ENCODE data around the gene FAF1.

The FAF1 gene

GRCh38 chr1:50901872-50902271, 58.2 kb downstream of the FAF1 start:
- TF ChIP-seq, protein P1, sequence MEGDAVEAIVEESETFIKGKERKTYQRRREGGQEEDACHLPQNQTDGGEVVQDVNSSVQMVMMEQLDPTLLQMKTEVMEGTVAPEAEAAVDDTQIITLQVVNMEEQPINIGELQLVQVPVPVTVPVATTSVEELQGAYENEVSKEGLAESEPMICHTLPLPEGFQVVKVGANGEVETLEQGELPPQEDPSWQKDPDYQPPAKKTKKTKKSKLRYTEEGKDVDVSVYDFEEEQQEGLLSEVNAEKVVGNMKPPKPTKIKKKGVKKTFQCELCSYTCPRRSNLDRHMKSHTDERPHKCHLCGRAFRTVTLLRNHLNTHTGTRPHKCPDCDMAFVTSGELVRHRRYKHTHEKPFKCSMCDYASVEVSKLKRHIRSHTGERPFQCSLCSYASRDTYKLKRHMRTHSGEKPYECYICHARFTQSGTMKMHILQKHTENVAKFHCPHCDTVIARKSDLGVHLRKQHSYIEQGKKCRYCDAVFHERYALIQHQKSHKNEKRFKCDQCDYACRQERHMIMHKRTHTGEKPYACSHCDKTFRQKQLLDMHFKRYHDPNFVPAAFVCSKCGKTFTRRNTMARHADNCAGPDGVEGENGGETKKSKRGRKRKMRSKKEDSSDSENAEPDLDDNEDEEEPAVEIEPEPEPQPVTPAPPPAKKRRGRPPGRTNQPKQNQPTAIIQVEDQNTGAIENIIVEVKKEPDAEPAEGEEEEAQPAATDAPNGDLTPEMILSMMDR (IDR thresholded peaks at IDR 0.05): no peak

DNA sequence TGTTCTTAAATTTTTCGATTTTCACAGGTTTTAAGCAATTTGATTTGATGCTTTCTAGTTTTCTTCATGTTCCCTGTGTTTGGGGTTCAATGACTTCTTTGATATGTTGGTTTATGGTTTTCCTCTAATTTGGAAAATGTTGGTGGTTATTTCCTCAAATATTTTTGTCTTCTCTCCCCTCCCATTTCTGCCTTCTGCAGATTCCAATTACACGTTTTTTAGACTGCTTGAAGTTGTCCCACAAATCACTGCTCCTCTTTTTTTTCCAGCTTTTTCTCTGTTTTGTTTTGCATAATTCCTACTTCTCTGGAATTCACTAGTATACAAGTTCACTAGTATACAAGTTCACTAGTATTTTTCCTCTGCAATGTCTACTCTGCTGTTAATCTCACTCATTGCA, 61.3 kb downstream of the FAF1 start:
- TF ChIP-seq, protein P1 (IDR thresholded peaks at IDR 0.05): no peak

- TF ChIP-seq, protein P1 (IDR thresholded peaks at IDR 0.05): no peak
Measured at GRCh38 chr1:50894340-50894739, 65.7 kb downstream of the FAF1 start.

DNA sequence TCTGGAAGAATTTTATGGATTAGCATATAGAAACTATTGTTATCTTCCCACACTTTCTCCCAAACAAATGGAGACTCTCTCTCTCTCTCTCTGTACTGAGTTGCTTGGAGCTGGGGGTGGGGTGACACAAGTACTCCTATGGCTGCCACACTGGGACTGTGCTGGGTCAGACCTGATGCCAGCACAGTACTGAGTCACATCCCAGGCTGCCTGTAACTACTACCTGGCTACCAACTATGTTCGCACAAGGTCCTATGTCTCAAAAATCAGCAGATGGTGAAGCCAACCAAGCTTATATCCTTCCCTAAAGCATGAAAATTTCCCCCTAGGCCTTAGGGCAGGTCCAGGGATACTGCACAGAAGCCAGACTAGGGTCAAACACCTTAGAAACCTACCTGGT, 66.6 kb downstream of the FAF1 start:
- TF ChIP-seq, protein P1 (IDR thresholded peaks at IDR 0.05): no peak

GRCh38 chr1:50880373-50880772, 79.7 kb downstream of the FAF1 start:
- TF ChIP-seq, protein P1 (IDR thresholded peaks at IDR 0.05): no peak

DNA sequence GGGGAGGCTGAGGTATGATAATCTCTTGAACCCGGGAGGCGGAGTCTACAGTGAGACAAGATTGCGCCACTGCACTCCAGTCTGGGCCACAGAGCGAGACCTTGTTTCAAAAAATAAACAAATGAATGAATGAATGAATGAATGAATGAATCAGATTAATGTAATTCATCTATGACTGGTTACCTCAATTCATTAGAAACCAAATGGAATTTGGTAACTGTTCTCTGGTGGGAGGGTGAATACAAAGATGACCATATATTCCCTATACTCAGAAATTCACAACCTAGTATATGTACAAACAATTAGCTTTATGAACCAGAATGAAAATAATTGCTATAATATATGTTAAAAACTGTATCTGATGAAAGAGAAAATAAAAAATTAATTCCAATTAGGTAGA, 80.9 kb downstream of the FAF1 start:
- TF ChIP-seq, protein P1 (IDR thresholded peaks at IDR 0.05): no peak

GRCh38 chr1:50878434-50878833, 81.6 kb downstream of the FAF1 start:
- TF ChIP-seq, protein P1 (IDR thresholded peaks at IDR 0.05): no peak

- TF ChIP-seq, protein P1 (IDR thresholded peaks at IDR 0.05): no peak
Measured at GRCh38 chr1:50877641-50878040, 82.4 kb downstream of the FAF1 start.
